Activated CD4-positive, alpha-beta T cell treated with anti-CD3 and anti-CD28 coated beads, Interleukin-2, amount 50 U/mL, for 24 hours (primary cell): ENCODE measurements around the gene MYO5B.
"Not testable (repeated sequence)": the region's sequence is repeated elsewhere in the genome, so short reads cannot be mapped to it uniquely, and the experiment has no call there.

Experiments used
- DNase-seq, 2 donors: peaks; one replicate each; pipeline ENCODE4 v3.0.0-alpha.2; 2020; ENCODE audit warnings: low read depth in 1 of 2, low spot score in 1 of 2

MYO5B gene

GRCh38 chr18:49892148-49892924 is 302.6 kb downstream of the MYO5B start:
- DNase-seq: no peak

DNA sequence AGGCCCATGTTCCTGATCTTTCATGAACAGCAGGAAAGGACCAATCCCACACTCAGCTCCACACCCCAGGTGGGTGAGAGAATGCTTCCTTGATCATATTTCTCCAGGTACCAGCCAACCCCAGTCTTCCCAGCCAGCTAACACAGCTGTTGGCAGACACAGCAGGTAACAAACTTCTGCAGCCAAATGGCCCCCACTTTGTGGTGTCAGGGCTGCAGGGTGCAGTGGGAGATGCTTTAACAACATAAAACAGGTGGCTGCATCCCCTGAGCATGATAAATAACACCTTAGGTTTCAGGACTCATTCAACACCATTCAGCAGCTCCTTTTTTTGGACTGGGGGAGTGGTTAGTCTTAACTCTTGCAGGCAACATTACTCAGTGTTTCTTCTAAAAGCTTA is 304.9 kb downstream of the MYO5B start:
- no peak for DNase-seq

GRCh38 chr18:49889552-49889951 is 305.4 kb downstream of the MYO5B start:
- DNase-seq: not testable (repeated sequence)

- no peak for DNase-seq
Measured at GRCh38 chr18:49886891-49887764, 307.8 kb downstream of the MYO5B start.

DNA sequence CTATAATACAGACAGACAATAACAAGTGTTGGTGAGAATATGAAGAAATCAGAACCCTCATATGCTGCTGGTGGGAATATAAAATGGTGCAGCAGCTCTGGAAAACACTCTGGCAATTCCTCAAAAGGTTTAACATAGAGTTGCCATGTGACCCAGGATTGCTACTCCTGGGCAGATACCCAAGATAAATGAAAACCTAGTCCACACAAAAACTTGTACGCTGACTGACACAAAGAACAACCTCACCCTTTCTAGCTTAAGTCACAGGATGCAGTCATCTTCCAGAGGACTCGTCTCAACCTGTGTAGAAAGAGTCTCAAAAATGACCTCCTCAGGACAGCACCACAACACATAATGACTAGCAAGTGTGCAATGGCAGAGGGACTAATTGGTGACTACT is 310.0 kb downstream of the MYO5B start:
- DNase-seq: no peak

- no peak for DNase-seq
Measured at GRCh38 chr18:49884465-49884864, 310.5 kb downstream of the MYO5B start.

- no peak for DNase-seq
Measured at GRCh38 chr18:49880661-49881060, 314.3 kb downstream of the MYO5B start.

DNA sequence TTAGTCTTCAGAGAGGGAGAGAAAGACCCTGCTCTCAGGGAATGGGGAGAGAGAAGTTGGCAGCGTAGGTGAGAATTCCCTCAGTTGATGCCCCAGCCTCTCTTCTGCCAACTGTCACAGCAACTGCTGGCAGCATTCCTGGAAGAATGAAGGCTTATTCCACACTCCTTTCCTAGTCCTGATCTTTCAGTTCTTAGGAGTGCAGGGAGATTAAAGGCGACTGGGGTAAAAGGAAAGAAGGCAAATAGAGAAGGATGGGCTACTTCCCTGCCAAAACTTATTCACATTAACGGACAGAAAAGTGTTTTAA is 315.7 kb downstream of the MYO5B start:
- no peak for DNase-seq

- DNase-seq: no peak
Measured at GRCh38 chr18:49878567-49879270, 316.2 kb downstream of the MYO5B start.

- no peak for DNase-seq
Measured at GRCh38 chr18:49878015-49878414, 316.9 kb downstream of the MYO5B start.

DNA sequence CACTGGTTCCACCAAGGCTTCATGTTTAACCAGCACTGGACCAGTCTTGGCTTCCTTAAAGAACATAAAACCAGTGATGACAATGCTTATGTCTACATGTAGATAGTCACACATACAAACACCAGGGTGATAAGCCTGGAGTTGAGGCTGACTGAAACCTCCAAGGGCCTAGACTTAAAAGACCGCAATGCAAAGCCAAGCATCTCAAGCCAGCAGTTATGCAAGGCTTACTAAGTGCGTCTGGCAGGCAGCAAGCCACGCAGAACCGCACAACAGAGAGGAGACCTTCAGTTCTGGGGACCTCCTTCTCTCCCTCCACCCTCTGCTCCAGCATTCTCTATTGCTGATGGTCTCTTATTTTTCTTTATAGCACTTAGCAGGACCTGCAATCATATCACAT is 318.4 kb downstream of the MYO5B start:
- DNase-seq: no peak

DNA sequence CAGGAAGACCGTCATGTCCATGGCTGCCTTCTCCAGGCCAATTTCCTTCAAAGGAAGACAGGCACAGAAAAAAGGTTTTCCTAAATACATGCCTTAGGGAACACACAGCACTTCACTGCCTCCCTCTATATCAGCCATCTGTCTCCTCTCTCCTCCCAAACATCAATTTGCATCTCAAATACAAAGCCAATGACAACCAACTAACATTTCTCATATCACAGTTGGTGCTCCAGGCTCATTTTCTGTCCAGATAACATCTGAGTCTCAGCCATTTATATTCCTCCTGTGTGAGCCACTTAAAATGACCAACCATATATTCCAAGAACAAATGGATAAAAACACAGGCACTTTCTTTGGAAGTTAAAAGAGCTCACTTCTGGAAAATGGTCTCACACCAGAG is 319.2 kb downstream of the MYO5B start:
- DNase-seq: no peak

DNA sequence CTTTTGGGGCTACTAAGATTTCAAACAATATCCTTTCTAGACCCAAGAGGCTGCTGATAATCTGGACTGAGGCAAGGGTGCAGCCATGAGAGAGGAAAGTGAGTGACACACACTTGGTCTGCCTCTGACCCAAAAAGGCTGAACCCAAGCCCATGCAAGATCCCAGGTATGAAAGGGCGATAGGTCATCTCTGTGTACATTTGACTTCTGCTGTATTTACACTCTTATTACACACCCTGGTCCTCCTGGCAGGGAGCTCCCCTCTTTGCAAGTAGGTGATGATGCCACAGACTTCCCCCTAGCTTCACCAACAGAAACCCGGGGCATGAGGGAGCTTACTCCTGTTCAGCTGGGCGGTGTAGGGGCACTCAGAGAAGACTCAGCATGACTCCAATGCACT is 319.8 kb downstream of the MYO5B start:
- no peak for DNase-seq

DNA sequence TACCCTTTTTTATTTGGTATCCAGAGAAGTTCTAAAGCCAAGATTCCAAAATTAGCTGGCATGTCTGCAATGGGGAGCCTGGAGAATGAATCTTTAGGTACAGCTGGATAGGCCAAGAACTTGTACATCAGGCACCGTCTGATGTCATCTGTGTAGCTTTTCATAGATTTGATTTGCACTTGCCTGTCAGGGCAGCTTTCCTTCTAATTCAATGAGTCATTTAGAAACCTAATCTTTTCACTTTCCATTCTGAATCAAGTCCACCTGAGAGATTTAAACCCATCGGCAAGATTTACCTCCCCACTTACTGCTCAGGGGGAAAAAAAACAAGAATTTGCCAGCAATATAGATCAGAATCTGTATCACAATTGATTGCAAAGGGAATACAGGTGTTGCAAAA is 320.7 kb downstream of the MYO5B start:
- no peak for DNase-seq

GRCh38 chr18:49869354-49869753 is 325.6 kb downstream of the MYO5B start:
- DNase-seq: no peak

DNA sequence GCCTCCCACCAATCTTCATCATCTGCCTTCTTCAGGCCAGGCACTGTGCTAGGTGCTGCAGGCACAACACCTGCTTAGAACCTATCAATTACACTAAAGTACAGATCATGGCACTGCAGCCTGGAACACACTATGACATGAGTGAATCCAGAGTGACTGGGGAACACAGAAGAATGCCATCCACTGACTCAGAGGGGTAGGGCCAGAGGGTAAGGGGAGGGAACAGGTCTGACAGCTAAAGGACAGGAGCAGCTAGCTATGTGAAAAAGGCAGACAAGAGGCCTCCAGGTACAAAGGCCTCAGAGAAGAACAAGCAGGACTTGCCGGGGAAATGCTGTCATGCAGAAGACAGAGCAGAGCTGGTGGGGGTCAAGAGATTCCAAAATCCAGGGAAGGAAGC is 328.3 kb downstream of the MYO5B start:
- no peak for DNase-seq

DNA sequence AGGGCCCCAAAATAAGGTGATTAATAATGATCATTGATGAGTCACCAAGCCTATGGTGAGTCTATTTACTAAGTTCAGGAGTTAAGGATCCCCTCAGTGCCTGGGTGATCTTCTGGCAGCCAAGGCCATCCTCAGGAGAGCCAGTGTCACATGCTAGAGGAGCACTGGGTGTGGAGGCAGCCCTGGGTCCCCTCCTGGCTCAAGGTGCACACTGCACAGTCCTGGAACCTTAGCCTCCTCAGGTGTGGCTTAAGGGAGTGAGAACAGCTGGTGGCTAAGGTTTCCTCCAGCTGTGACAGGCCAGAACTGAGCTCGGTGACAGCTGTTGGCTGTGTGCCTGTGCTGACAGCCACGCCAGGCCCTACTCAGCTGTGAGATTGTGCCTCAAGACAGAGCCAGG is 329.5 kb downstream of the MYO5B start:
- no peak for DNase-seq

DNA sequence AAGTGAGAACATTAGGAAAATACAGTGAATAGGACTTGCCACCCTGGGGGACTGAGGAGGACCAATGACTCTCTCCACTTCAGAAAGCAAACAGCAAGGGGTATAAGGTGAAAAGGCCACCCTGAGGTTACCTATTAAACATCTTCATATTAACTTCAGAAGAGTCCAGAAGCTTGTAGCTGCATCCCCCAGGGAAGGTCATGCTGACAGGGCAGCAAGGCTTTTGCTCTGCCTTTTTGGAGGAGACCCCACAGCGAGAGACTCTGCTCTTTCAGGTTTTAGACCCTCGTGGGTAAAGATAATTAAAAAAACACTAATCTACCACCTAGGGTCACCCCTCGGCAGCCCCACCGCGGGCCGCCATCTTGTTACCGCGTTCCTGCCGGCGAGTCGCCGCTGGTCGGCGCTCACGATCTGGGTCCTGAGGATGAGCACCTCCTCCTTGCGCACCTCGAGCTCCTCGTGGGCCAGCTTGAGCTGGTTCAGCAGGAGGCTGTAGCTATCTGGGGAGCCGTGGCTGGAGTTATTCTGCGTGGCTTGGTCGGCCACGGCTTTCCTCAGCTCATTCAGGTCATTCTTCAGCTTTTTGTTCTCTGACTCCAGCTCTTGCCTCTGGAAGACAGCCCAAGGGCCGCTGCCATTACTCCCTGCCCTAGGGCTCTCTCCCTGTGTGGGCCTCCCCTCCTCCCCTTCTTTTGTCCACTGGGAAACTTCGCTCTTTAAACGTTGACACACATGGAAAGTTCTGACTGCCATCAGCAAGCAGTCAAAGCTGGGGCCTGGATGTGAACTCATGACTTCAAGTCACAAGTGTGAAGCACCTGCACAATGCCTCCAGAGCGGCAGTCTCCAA is 331.0 kb downstream of the MYO5B start:
- no peak for DNase-seq

- no peak for DNase-seq
Measured at GRCh38 chr18:49862656-49863385, 332.1 kb downstream of the MYO5B start.

GRCh38 chr18:49861659-49862058 is 333.3 kb downstream of the MYO5B start:
- no peak for DNase-seq
